Measurements from ENCODE around the gene ANKRD29. TPM values are rescaled to one million over a fixed set of nuclear protein-coding genes. Genes with fewer than 3 reads are reported as not detected.
"Not testable (repeated sequence)": the region's sequence is repeated elsewhere in the genome, so short reads cannot be mapped to it uniquely, and the experiment has no call there.

The ANKRD29 gene
- total RNA-seq, 2 experiments from 2014 or later: not detected

DNA sequence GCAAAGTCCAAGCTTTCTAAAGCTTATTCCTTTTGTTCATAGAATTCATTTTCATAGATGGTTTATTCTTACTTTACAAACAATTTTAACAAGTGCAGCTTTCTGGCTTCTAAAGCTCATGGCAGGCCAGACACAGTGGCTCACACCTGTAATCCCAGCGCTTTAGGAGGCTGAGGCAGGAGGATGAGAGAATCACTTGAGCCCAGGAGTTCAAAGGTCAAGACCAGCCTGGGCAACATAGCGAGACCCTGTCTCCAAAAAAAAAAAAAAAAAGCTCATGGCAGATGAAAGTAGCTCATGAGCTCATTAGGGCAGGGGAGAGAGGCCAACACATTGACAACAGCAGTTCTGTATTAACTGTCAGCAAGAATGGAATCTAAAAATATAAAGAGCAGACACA is 48.3 kb downstream of the ANKRD29 start:
- no peak for DNase-seq
- H3K36me3 Mint-ChIP-seq (ENCODE audit: low read depth): no peaks in the 10 kb centered on the region
- POLR2A ChIA-PET: no interaction called here

DNA sequence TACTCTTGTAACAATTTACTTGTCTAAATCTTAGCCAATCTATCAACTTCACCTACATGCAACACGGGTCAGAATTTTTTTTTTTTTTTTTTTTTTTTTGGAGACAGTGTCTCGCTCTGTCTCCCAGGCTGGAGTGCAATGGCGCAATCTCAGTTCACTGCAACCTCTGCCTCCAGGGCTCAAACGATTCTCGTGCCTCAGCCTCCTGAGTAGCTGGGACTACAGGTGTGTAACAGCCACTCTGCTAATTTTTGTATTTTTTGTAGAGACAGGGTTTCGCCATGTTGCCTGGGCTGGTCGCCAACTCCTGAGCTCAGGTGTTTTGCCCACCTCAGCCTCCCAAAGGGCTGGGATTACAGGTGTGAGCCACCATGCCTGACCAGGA is 49.6 kb downstream of the ANKRD29 start:
- H3K4me3 Mint-ChIP-seq; POLR2A ChIA-PET; H3K4me1 Mint-ChIP-seq; DNase-seq; H3K9me3 Mint-ChIP-seq; H3K36me3 Mint-ChIP-seq (ENCODE audit: low read depth); H3K27ac Mint-ChIP-seq: not testable (repeated sequence)
- H3K27me3 Mint-ChIP-seq: peaks cover 11% of the 10 kb centered on the region
- CTCF ChIA-PET: interaction anchor here (0.7 to 1.6 kb wide), 3 partner anchors 9 to 90 kb away, joined by 3 to 5 read pairs (median 4); no protein-coding TSS in a partner anchor

More for the DNA sequence above, 48.3 kb downstream of the ANKRD29 start:
- Mint-ChIP-seq H3K27ac (no peak overlapping the region), H3K4me3 (no peak overlapping the region), H3K9me3 (no peaks in the 10 kb centered on the region), H3K27me3 (peaks cover 21% of the 10 kb centered on the region), H3K4me1 (no peaks in the 10 kb centered on the region)
- CTCF ChIA-PET: interaction anchor here (1.2 to 2.2 kb wide), 2 partner anchors 89 to 116 kb away, joined by 3 to 5 read pairs; no protein-coding TSS in a partner anchor

DNA sequence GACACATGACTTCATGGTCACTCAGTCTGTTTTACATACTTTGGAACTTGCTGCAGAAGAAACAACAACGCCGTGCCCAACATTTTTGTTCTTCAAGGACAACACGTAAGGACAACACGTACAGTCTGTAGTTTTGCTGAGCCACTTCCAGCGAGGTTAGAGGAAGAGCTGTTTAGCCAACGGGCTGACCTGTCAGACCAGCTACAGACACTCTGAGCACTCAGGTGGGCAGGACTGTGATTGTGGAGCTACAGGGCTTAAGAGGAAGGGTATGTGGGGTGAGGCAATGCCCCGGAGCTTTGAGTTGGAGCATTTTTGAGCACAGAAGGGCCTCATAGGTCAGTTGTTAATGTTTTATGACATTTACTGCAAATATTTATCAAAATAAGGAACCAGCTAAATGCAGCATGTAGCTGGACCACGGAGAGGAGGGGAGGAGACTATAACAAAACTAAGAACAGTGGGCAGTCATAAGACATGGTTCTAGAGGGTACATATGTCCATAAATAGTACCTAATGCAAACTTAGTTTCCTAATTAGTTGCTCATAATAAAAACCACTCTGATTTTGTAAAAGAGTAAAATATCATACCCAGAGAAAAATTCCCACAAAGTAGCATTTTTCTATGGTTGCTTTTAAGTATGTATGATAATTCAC is 50.1 kb downstream of the ANKRD29 start:
- ChIA-PET CTCF (interaction anchor here (0.7 to 1.6 kb wide), 3 partner anchors 9 to 91 kb away, joined by 3 to 5 read pairs (median 4); no protein-coding TSS in a partner anchor), POLR2A (no interaction called here)
- no peak overlapping the region for H3K27ac Mint-ChIP-seq
- DNase-seq: no peak
- H3K4me3 Mint-ChIP-seq: no peak overlapping the region
- no peaks in the 10 kb centered on the region for H3K4me1 Mint-ChIP-seq
- peaks cover 6% of the 10 kb centered on the region for H3K27me3 Mint-ChIP-seq
- no peaks in the 10 kb centered on the region for H3K9me3 Mint-ChIP-seq
- H3K36me3 Mint-ChIP-seq (ENCODE audit: low read depth): no peaks in the 10 kb centered on the region

DNA sequence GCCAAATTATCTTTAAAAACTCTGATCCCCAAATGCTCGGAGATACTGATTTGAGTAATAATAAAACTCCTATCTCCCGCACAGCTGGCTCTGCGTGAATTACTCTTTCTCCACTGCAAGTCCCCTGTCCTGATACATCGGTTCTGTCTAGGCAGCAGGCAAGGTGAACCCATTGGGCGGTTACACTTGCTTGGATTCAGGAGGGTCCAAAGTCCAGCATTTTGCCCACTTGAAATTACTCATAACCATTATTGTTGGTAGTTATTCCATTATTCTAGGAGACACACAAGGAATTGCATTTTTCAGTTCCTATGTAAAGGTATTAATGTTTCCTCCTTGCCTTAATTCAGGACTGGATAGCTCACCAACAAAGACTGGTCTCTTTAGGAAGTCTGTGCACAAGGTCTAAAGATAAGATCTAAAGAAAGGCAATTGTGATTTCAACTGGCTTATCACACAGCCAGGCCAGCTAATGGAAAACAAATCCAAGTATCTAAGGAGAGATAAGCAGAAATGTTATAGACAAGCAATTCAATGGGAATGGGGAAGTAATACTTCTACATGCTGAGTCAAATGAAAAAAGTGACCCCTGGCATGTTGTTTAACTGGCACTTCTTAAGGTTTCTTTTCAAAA is 53.2 kb downstream of the ANKRD29 start:
- H3K9me3 Mint-ChIP-seq: no peaks in the 10 kb centered on the region
- no peak overlapping the region for H3K4me3 Mint-ChIP-seq
- ChIA-PET CTCF (interaction anchor here (0.7 kb wide), 1 partner anchor 94 kb away, joined by 3 read pairs; no protein-coding TSS in a partner anchor), POLR2A (no interaction called here)
- no peak overlapping the region for H3K27ac Mint-ChIP-seq
- no peaks in the 10 kb centered on the region for H3K36me3 Mint-ChIP-seq (ENCODE audit: low read depth)
- H3K27me3 Mint-ChIP-seq: no peaks in the 10 kb centered on the region
- H3K4me1 Mint-ChIP-seq: no peaks in the 10 kb centered on the region
- DNase-seq: no peak

DNA sequence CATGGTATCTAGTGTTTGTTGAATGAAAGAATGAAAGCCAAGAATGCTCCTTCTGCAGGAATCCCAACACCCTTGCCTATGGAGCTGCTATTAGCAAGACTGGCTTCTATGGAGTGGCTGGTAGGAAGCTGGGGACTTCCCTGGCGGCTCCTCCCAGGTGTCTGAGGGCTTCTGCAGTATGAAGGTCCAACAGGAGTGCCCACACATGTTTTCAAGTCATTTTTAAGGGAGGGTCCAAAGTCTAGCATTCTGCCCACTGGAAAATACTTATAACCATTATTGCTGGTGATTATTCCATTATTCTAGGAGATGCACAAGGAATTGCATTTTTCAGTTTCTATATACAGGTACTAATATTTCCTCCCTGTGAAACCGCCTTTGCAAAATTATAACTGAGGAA is 54.5 kb downstream of the ANKRD29 start:
- no peaks in the 10 kb centered on the region for H3K36me3 Mint-ChIP-seq (ENCODE audit: low read depth)
- no peaks in the 10 kb centered on the region for H3K9me3 Mint-ChIP-seq
- ChIA-PET POLR2A (interaction anchor here (0.6 to 1.3 kb wide), 2 partner anchors 22 to 309 kb away, joined by 3 read pairs; partner anchors contain the start of gene NPC1), CTCF (no interaction called here)
- no peak overlapping the region for H3K27ac Mint-ChIP-seq
- no peaks in the 10 kb centered on the region for H3K4me1 Mint-ChIP-seq
- no peaks in the 10 kb centered on the region for H3K27me3 Mint-ChIP-seq
- H3K4me3 Mint-ChIP-seq: no peak overlapping the region
- no peak for DNase-seq

DNA sequence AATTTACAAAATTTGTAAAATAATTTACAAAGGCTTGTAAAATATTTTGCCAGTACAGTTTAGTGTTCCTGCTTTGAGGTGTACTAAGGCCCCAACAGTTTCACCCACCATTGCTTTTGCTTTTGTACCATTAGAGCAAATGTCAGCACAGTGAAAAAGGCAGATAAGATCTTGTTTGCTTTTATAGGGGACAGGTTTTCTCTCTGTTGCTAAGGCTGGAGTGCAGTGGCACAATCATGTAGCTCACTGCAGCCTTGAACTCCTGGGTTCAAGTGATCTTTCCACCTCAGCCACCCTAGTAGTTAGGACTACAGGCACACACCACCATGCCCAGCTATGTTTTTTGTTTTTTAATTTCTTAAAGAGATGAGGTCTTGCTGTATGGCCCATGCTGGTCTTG is 56.8 kb downstream of the ANKRD29 start:
- H3K4me1 Mint-ChIP-seq: no peaks in the 10 kb centered on the region
- POLR2A ChIA-PET: no interaction called here
- no peaks in the 10 kb centered on the region for H3K36me3 Mint-ChIP-seq (ENCODE audit: low read depth)
- CTCF ChIA-PET: no interaction called here
- peaks cover 2% of the 10 kb centered on the region for H3K27me3 Mint-ChIP-seq
- no peak for DNase-seq
- no peaks in the 10 kb centered on the region for H3K9me3 Mint-ChIP-seq
- no peak overlapping the region for H3K4me3 Mint-ChIP-seq
- H3K27ac Mint-ChIP-seq: no peak overlapping the region

DNA sequence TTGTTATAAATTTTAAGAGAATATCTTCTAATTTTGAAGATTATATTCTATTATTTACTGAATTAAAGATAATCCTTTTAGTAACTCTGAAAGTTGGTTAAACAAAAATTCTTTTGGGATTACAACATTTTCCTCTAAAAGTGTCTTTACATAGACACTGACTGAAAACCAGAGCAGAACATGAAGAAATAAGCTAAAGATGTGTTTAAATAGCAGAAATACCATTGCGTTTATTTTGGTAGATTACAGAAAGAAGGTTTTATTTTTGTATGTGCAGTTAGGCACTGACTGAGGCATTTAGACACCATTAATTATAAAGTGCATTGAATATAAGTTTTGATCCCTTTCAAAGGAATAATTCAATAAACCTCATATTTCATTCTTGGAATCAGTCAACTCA is 62.9 kb downstream of the ANKRD29 start:
- H3K9me3 Mint-ChIP-seq: no peaks in the 10 kb centered on the region
- ChIA-PET POLR2A (interaction anchor here (1.4 kb wide), 1 partner anchor 14 kb away, joined by 6 read pairs; no protein-coding TSS in a partner anchor), CTCF (no interaction called here)
- H3K36me3 Mint-ChIP-seq (ENCODE audit: low read depth): no peaks in the 10 kb centered on the region
- DNase-seq: no peak
- peaks cover 2% of the 10 kb centered on the region for H3K4me1 Mint-ChIP-seq
- H3K27ac Mint-ChIP-seq: no peak overlapping the region
- H3K27me3 Mint-ChIP-seq: peaks cover 3% of the 10 kb centered on the region
- H3K4me3 Mint-ChIP-seq: no peak overlapping the region

DNA sequence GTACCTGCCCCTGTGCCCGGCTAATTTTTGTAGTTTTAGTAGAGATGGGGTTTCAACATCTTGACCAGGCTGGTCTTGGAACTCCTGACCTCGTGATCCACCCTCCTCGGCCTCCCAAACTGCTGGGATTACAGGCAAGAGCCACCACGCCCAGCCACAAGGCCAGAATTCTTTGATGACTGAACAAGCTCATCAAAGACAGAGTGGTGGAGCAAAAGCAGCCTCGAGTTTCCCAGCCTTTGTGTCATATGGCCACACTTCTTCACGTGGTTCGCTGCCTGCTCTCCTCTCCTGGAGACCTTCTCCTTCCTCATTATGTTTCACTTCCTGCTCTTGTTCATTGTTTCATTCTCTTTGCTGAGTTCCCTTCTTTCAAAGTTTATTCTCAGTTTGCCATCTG is 66.5 kb downstream of the ANKRD29 start:
- ChIA-PET POLR2A (interaction anchor here (1.0 kb wide), 1 partner anchor 12 kb away, joined by 3 read pairs; no protein-coding TSS in a partner anchor), CTCF (interaction anchor here (0.7 kb wide), 1 partner anchor 107 kb away, joined by 3 read pairs; no protein-coding TSS in a partner anchor)

DNA sequence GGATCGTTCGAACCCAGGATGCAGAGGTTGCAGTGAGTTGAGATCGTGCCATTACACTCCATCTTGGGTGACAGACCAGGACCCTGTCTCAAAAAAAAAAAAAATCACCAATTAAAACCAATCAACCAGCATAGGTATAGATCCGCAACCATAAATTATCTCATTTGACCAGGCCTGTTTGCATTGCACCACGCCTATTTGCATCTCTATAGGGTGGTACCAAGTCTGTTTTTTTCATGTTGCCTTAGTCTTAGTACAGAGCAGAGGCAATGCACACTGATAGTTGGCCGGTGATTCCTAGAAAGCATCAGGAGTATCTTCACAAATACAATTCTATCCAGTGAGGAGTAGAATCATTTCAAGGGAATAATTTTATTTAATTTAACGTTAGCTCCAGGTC is 67.1 kb downstream of the ANKRD29 start:
- ChIA-PET POLR2A (interaction anchor here (1.0 kb wide), 1 partner anchor 11 kb away, joined by 3 read pairs; no protein-coding TSS in a partner anchor), CTCF (interaction anchor here (0.7 kb wide), 1 partner anchor 108 kb away, joined by 3 read pairs; no protein-coding TSS in a partner anchor)
- no peak for DNase-seq
- Mint-ChIP-seq H3K4me1 (peaks cover 12% of the 10 kb centered on the region), H3K27me3 (no peaks in the 10 kb centered on the region), H3K27ac (no peak overlapping the region), H3K4me3 (no peak overlapping the region), H3K36me3 (ENCODE audit: low read depth) (no peaks in the 10 kb centered on the region), H3K9me3 (no peaks in the 10 kb centered on the region)

More for the DNA sequence above, 66.5 kb downstream of the ANKRD29 start:
- no peaks in the 10 kb centered on the region for H3K36me3 Mint-ChIP-seq (ENCODE audit: low read depth)
- H3K4me1 Mint-ChIP-seq: peaks cover 12% of the 10 kb centered on the region
- no peak overlapping the region for H3K4me3 Mint-ChIP-seq
- no peak overlapping the region for H3K27ac Mint-ChIP-seq
- no peak for DNase-seq
- H3K9me3 Mint-ChIP-seq: no peaks in the 10 kb centered on the region
- peaks cover 3% of the 10 kb centered on the region for H3K27me3 Mint-ChIP-seq

DNA sequence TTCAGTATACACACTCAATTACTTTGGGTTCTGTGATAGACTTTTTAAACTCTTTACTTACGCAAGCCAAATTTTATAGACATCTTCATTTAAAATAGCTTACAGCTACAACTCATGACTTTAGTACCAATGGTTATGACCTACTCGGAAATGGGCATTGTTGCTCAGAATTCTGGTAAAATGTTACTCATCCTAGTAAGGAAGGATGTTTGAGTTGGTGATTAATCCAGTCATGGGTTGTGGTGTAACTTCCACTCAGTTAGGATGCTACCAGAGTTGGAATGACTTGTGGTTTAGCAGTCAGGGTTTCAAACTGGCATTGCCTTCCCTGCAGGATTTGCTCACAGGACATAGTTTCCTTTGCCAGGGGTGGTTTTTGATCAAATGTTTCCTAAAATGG is 69.0 kb downstream of the ANKRD29 start:
- Mint-ChIP-seq H3K27me3 (no peaks in the 10 kb centered on the region), H3K36me3 (ENCODE audit: low read depth) (no peaks in the 10 kb centered on the region), H3K4me1 (peaks cover 12% of the 10 kb centered on the region), H3K4me3 (no peak overlapping the region), H3K27ac (no peak overlapping the region), H3K9me3 (no peaks in the 10 kb centered on the region)
- no peak for DNase-seq
- CTCF ChIA-PET: no interaction called here
- POLR2A ChIA-PET: no interaction called here

DNA sequence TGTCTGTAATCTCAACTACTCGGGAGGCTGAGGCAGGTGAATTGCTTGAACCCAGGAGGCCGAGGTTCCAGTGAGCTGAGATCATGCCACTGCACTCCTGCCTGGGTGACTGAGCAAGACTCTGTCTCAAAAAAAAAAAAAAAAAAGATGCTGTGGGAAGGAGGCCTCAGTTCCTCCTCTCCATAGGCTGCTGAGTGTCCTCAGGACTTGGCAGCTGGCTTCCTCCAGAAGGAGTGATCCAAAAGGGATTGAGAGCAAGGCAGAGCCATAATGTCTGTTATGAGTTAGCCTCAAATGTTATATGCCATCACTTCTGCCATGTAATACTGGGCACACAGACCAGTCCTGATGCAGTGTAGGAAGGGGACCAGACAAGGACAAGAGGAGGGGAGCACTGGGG is 69.8 kb downstream of the ANKRD29 start:
- ChIA-PET CTCF (no interaction called here), POLR2A (no interaction called here)
- DNase-seq: no peak
- H3K4me1 Mint-ChIP-seq: peaks cover 12% of the 10 kb centered on the region
- no peak overlapping the region for H3K4me3 Mint-ChIP-seq
- H3K9me3 Mint-ChIP-seq: no peaks in the 10 kb centered on the region
- H3K27me3 Mint-ChIP-seq: peaks cover 1% of the 10 kb centered on the region
- H3K36me3 Mint-ChIP-seq (ENCODE audit: low read depth): no peaks in the 10 kb centered on the region
- H3K27ac Mint-ChIP-seq: no peak overlapping the region

DNA sequence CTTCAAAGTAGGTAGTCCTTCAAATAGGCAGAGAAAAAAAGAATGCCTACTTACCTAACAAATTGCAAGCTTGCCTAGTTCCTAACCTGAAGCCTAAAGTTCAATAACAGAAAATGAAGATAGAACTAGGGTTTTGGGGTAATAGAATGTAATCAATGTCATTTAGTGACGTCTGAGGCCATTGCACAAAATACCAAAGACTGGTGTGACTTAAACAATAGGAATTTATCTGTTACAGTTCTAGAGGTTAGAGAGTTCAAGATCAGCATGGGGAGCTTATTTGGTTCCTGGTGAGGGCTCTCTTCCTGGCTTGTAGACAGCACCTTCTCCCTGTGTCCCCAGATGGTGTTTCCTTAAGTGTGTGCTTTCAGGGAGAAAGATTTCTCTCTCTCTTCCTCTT is 71.7 kb downstream of the ANKRD29 start:
- CTCF ChIA-PET: interaction anchor here (8.0 kb wide), 1 partner anchor 74 kb away, joined by 64 read pairs; no protein-coding TSS in a partner anchor
- Mint-ChIP-seq H3K4me1 (peaks cover 20% of the 10 kb centered on the region), H3K36me3 (ENCODE audit: low read depth) (no peaks in the 10 kb centered on the region), H3K27me3 (peaks cover 1% of the 10 kb centered on the region), H3K9me3 (no peaks in the 10 kb centered on the region), H3K4me3 (no peak overlapping the region), H3K27ac (no peak overlapping the region)
- POLR2A ChIA-PET: no interaction called here
- DNase-seq: no peak

DNA sequence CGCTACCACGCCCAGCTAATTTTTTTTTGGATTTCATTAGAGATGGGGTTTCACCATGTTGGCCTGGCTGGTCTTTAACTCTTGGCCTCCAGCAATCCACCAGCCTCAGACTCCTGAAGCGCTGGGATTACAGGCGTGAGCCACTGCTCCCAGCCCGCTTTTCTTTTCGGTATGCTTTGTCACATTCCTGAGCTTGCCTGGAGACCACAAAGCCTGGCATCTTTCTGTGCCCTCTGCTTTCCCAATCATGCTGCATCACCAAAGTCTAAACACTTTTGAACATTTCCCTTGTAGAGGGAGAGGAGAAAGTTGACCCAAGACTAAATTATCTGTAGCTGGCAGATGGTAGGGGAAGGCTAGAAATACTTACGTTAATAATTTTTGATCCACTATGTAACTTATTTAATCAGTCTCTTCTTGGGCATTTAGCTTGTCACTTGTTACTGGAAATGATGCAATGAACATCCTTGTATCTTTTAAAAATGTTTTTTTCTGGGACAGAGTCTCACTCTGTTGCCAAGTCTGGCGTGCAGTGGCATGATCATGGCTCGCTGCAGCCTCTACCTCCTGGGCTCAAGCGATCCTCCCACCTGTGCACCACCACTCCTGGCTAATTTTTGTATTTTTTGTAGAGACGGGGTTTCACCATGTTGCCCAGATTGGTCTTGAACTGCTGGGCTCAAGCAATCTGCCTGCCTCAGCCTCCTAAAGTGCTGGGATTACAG is 73.7 kb downstream of the ANKRD29 start:
- Mint-ChIP-seq H3K27ac (no peak overlapping the region), H3K4me1 (peaks cover 33% of the 10 kb centered on the region), H3K9me3 (no peaks in the 10 kb centered on the region), H3K36me3 (ENCODE audit: low read depth) (peaks cover 7% of the 10 kb centered on the region), H3K27me3 (peaks cover 1% of the 10 kb centered on the region), H3K4me3 (no peak overlapping the region)
- ChIA-PET CTCF (interaction anchor here (0.9 to 8.0 kb wide), 6 partner anchors 9 to 114 kb away, joined by 3 to 64 read pairs (median 7); no protein-coding TSS in a partner anchor), POLR2A (no interaction called here)
- DNase-seq: no peak
